D721Med (cell line): ENCODE measurements around the gene RYR1.

Source experiments
- DNase-seq: peaks from one replicate; pipeline ENCODE4 v3.0.0; 2011; ENCODE audit warnings: low spot score; ENCODE audit not compliant: insufficient read length
- FAIRE-seq: peaks from 2 replicates; lab custom pipeline; 2011; peaks lifted over from hg19 to GRCh38; lab: Jason Lieb, UNC
- CTCF ChIP-seq: IDR thresholded peaks from 2 replicates; pipeline ENCODE4 v1.5.1; 2012; ENCODE audit warnings: mild to moderate bottlenecking, control low read depth; ENCODE audit not compliant: insufficient read depth; ENCODE audit errors: missing control alignments

RYR1 gene

DNA sequence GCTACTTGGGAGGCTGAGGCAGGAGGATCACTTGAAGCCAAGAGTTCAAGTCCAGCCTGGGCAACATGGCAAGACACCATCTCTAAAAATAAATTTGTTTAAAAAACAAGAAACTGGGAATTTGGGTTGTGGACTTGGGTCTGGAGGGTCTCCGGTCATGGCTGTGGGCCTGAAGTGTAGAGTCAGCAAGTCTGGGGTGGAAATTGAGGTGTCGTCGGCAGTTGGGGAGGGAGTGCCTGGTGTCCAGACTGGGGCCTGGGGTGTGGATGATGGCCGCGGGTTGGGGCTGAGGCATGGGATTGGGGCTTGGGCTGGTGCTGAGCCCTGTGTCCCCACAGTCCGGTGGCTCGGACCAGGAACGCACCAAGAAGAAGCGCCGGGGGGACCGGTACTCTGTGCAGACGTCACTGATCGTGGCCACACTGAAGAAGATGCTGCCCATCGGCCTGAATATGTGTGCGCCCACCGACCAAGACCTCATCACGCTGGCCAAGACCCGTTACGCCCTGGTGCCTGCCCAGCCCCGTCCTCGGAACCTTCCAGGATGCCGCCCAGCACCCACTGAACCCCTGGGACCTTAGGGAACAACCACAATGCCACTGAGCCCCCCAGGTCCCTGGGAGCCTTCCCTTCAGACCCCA lies 91.6 kb downstream of the RYR1 start:
- no peak for TF ChIP-seq CTCF
- FAIRE-seq, result no peak
- no peak for DNase-seq

- TF ChIP-seq CTCF, result no peak
- FAIRE-seq (no peak), DNase-seq (no peak)
Measured at GRCh38 chr19:38526430-38526829, 92.9 kb downstream of the RYR1 start.

DNA sequence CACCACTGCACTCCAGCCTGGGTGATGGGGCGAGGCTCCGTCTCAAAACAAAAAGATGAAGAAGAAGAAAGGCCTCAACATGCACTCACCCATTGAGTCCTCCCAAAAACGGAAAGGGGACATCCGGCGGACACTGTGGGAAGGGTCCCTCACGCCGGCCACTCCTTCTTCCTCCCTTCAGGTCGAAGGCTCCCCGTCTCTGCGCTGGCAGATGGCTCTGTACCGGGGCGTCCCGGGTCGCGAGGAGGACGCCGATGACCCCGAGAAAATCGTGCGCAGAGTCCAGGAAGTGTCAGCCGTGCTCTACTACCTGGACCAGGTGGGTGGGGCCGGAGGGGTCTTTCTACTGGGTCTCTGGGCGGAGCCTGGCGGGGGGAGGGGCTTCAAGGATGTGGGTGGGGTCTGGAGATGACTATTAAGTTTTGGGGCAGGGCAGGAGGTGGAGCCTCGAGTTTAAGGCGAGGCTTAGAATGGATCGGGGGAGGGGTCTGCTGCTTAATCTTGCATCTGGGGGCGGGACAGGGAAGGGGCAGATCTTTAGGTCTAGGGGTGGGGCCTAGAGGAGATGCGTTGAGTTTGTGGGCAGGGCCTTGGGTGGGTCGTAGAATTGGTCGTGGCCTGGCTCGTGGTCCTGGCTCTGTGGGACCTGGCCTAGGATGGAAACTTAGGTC lies 94.1 kb downstream of the RYR1 start:
- no peak for DNase-seq
- no peak for TF ChIP-seq CTCF
- FAIRE-seq, result no peak

GRCh38 chr19:38528213-38528755 lies 94.8 kb downstream of the RYR1 start:
- TF ChIP-seq CTCF, result no peak
- no peak for FAIRE-seq
- DNase-seq, result no peak

GRCh38 chr19:38528931-38529330 lies 95.4 kb downstream of the RYR1 start:
- FAIRE-seq (no peak), DNase-seq (no peak)
- no peak for TF ChIP-seq CTCF

GRCh38 chr19:38531515-38531914 lies 98.0 kb downstream of the RYR1 start:
- DNase-seq, result no peak
- no peak for FAIRE-seq
- no peak for TF ChIP-seq CTCF

- TF ChIP-seq CTCF, result no peak
- no peak for FAIRE-seq
- no peak for DNase-seq
Measured at GRCh38 chr19:38532939-38533338, 99.4 kb downstream of the RYR1 start.
